ENCODE measurements around the gene CISD3. TPM values are rescaled to one million over a fixed set of nuclear protein-coding genes. Genes with fewer than 3 reads are reported as not detected.

CISD3 gene
- total and polyA plus RNA-seq, 10 of the 15 experiments (the other 5 are each of a cell fraction or from before 2014, with no cell fraction given), result 2.6 to 38.1 (median 8.1) TPM

DNA sequence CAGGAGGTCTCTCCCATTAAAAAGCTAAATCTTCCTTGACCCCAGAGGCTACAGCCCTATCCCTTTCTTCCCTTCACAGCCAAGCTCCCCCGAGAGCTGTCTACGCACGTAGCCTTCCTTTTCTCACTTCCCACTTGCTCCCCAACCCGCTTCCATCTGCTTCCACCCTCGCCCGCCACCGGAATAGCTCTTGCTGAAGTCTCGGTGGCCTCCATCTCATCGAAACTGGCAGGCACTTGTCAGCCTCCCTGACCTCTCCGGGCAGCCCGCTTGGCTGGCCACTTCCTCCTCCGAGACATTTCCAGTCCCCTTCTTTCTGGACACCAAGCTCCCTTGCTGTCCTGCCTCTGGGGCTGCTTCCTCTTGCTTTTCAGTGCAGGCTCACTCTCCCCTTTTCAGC, 44.6 kb upstream of the CISD3 start (continued):
- TF ChIP-seq WRNIP1 (IDR thresholded peaks at IDR 0.05; ENCODE audit: borderline replicate concordance, low read depth, low read length), result no peak
- TF ChIP-seq SPI1 (IDR thresholded peaks at IDR 0.05; ENCODE audit: borderline replicate concordance, insufficient read depth, low read depth, low read length), result no peak

DNA sequence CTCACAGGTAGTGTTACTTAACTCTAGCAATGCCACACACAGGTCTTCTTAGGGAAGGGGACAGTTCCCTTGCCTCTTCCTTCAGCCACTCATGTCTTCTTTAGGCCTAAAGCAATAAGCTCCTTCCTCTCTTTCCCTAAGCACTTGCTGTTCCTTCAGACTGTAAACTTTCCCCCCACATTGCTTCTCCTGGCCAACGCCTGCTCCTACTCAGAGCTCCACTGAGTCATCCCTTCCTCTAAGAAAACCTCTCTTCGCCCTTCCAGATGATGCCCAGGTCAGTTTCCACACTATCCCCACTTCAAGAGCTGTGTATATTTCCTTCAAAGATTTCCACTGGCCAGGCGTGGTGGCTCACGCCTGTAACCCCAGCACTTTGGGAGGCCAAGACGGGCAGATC, 42.9 kb upstream of the CISD3 start:
- FAIRE-seq (no peak), ATAC-seq (no peak), DNase-seq (ENCODE audit: low read depth, low spot score) (no peak)
- no peaks in the 10 kb centered on the region for H3K9me3 ChIP-seq (replicated peaks; ENCODE audit: control insufficient read depth, insufficient read depth, low read length)
- H3K27ac ChIP-seq (ENCODE audit: control insufficient read depth, insufficient read depth), result no peak overlapping the region
- SMC1A ChIA-PET (ENCODE audit: uncharacterized antibody, unreplicated experiment), result interaction anchor here (0.8 to 2.2 kb wide), 5 partner anchors 10 to 251 kb away, joined by 3 to 5 read pairs (median 4); partner anchors contain the start of gene EPOP
- no peaks in the 10 kb centered on the region for H3K27me3 ChIP-seq (replicated peaks in 1 of 2; ENCODE audit: control insufficient read depth in 2 of 2, insufficient read depth in 2 of 2, low read length in 1 of 2)
- CTCF ChIA-PET, result interaction anchor here (1.1 to 1.6 kb wide), 2 partner anchors 10 to 48 kb away, joined by 3 to 7 read pairs; no protein-coding TSS in a partner anchor
- H2AFZ ChIP-seq (ENCODE audit: control insufficient read depth, low read depth, low read length), result no peak overlapping the region
- intact Hi-C loops (cut with micrococcal nuclease; ENCODE audit: unreplicated experiment) (no loop called here), in situ Hi-C loops (cut with MboI) (no loop called here)
- no TSS peak for BruUV-seq (replicated peaks)
- no peaks in the 10 kb centered on the region for H4K20me1 ChIP-seq (ENCODE audit: control insufficient read depth, insufficient read depth)
- RAD21 ChIA-PET (ENCODE audit: unreplicated experiment), result no interaction called here
- no peak overlapping the region for H3K4me3 ChIP-seq
- no peaks in the 10 kb centered on the region for H3K36me3 ChIP-seq (ENCODE audit: control insufficient read depth in 2 of 2, insufficient read depth in 2 of 2, low read length in 1 of 2)
- 76% methylated on average over 5 of the region's 5 CpGs for WGBS (ENCODE audit: insufficient coverage, insufficient replicate concordance, low lambda C conversion rate, missing lambda C conversion rate)
- POLR2A ChIA-PET, result interaction anchor here (0.7 to 1.4 kb wide), 3 partner anchors 10 to 171 kb away, joined by 4 to 8 read pairs (median 7); no protein-coding TSS in a partner anchor
- no peaks in the 10 kb centered on the region for H3K4me1 ChIP-seq (ENCODE audit: control insufficient read depth, insufficient read depth, low read length)
- no peak overlapping the region for H3K4me2 ChIP-seq (ENCODE audit: control insufficient read depth, insufficient read depth)
- TF ChIP-seq TCF3 (IDR thresholded peaks at IDR 0.05; ENCODE audit: borderline replicate concordance, insufficient read depth, low read depth, low read length), result no peak
- no peak for TF ChIP-seq KDM1A (IDR thresholded peaks at IDR 0.05; ENCODE audit: borderline replicate concordance)
- H3K79me2 ChIP-seq (ENCODE audit: control insufficient read depth, insufficient read depth, low read length), result no peaks in the 10 kb centered on the region
- H3K9ac ChIP-seq (ENCODE audit: control insufficient read depth, insufficient read depth, low read length), result no peak overlapping the region

DNA sequence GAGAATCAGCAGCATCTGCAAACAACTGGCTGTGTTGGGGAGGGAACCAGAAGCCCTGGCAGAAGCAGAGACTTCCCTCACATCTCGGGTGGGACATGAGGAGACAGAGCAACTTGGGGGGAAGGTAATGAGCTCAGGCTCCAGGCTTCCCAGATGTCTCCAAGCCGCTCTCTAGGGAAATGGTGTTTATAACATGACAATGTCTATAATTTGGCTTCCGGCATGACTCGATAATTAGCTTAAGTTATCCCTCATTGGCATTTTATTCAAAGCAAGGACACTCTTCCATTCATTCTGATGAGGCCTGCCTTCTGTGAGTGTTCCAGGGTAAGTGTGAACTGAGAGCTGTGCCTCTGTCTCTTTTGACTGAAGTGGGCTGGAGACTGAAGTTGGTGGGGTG, 39.8 kb upstream of the CISD3 start:
- no peak overlapping the region for H3K4me2 ChIP-seq (ENCODE audit: control insufficient read depth, insufficient read depth)
- no peak overlapping the region for H3K4me3 ChIP-seq
- BruUV-seq (replicated peaks), result no TSS peak
- no peaks in the 10 kb centered on the region for H3K79me2 ChIP-seq (ENCODE audit: control insufficient read depth, insufficient read depth, low read length)
- H3K27ac ChIP-seq (ENCODE audit: control insufficient read depth, insufficient read depth), result no peak overlapping the region
- ATAC-seq (no peak), DNase-seq (ENCODE audit: low read depth, low spot score) (no peak), FAIRE-seq (no peak)
- H2AFZ ChIP-seq (ENCODE audit: control insufficient read depth, low read depth, low read length), result no peak overlapping the region
- SMC1A ChIA-PET (ENCODE audit: uncharacterized antibody, unreplicated experiment), result interaction anchor here (1.1 to 1.8 kb wide), 5 partner anchors 8 to 15 kb away, joined by 3 to 5 read pairs (median 4); no protein-coding TSS in a partner anchor
- no peaks in the 10 kb centered on the region for H4K20me1 ChIP-seq (ENCODE audit: control insufficient read depth, insufficient read depth)
- POLR2A ChIA-PET, result interaction anchor here (0.5 to 0.6 kb wide), 2 partner anchors 33 to 344 kb away, joined by 3 to 4 read pairs; no protein-coding TSS in a partner anchor
- RAD21 ChIA-PET (ENCODE audit: unreplicated experiment), result interaction anchor here (0.9 kb wide), 1 partner anchor 14 kb away, joined by 3 read pairs; no protein-coding TSS in a partner anchor
- H3K36me3 ChIP-seq (ENCODE audit: control insufficient read depth in 2 of 2, insufficient read depth in 2 of 2, low read length in 1 of 2), result no peaks in the 10 kb centered on the region
- H3K9ac ChIP-seq (ENCODE audit: control insufficient read depth, insufficient read depth, low read length), result no peak overlapping the region
- in situ Hi-C loops (cut with MboI) (no loop called here), intact Hi-C loops (cut with micrococcal nuclease; ENCODE audit: unreplicated experiment) (no loop called here)
- no peak for TF ChIP-seq RUNX3 (IDR thresholded peaks at IDR 0.05; ENCODE audit: low read length)
- TF ChIP-seq RAD51 (IDR thresholded peaks at IDR 0.05), result no peak
- TF ChIP-seq, protein P1, sequence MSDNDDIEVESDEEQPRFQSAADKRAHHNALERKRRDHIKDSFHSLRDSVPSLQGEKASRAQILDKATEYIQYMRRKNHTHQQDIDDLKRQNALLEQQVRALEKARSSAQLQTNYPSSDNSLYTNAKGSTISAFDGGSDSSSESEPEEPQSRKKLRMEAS (IDR thresholded peaks at IDR 0.05; ENCODE audit: low read depth, low read length), result no peak
- no peak for TF ChIP-seq ETV6 (conservative IDR thresholded peaks at IDR 0.05 in 1 of 2, IDR thresholded peaks at IDR 0.05 in 1 of 2; ENCODE audit: borderline replicate concordance in 1 of 2, low read depth in 1 of 2)
- TF ChIP-seq, protein P2, sequence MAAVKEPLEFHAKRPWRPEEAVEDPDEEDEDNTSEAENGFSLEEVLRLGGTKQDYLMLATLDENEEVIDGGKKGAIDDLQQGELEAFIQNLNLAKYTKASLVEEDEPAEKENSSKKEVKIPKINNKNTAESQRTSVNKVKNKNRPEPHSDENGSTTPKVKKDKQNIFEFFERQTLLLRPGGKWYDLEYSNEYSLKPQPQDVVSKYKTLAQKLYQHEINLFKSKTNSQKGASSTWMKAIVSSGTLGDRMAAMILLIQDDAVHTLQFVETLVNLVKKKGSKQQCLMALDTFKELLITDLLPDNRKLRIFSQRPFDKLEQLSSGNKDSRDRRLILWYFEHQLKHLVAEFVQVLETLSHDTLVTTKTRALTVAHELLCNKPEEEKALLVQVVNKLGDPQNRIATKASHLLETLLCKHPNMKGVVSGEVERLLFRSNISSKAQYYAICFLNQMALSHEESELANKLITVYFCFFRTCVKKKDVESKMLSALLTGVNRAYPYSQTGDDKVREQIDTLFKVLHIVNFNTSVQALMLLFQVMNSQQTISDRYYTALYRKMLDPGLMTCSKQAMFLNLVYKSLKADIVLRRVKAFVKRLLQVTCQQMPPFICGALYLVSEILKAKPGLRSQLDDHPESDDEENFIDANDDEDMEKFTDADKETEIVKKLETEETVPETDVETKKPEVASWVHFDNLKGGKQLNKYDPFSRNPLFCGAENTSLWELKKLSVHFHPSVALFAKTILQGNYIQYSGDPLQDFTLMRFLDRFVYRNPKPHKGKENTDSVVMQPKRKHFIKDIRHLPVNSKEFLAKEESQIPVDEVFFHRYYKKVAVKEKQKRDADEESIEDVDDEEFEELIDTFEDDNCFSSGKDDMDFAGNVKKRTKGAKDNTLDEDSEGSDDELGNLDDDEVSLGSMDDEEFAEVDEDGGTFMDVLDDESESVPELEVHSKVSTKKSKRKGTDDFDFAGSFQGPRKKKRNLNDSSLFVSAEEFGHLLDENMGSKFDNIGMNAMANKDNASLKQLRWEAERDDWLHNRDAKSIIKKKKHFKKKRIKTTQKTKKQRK (IDR thresholded peaks at IDR 0.05; ENCODE audit: low read depth, low read length), result no peak
- no peak for TF ChIP-seq MTA2 (IDR thresholded peaks at IDR 0.05; ENCODE audit: low read depth)
- no peak for TF ChIP-seq SMARCA5 (IDR thresholded peaks at IDR 0.05)
- WGBS (ENCODE audit: insufficient coverage, insufficient replicate concordance, low lambda C conversion rate, missing lambda C conversion rate), result 69% methylated on average over 4 of the region's 4 CpGs
- no peaks in the 10 kb centered on the region for H3K9me3 ChIP-seq (replicated peaks; ENCODE audit: control insufficient read depth, insufficient read depth, low read length)
- no peaks in the 10 kb centered on the region for H3K27me3 ChIP-seq (replicated peaks in 1 of 2; ENCODE audit: control insufficient read depth in 2 of 2, insufficient read depth in 2 of 2, low read length in 1 of 2)
- no peaks in the 10 kb centered on the region; the same call in 1 of the 2 replicates for H3K4me1 ChIP-seq (ENCODE audit: control insufficient read depth, insufficient read depth, low read length)
- CTCF ChIA-PET, result interaction anchor here (1.1 to 4.0 kb wide), 2 partner anchors 13 to 41 kb away, joined by 5 to 15 read pairs; partner anchors contain the start of gene CISD3

All from GM12878 (cell line).